ENCODE results near the gene PTPRG.

GRCh38 chr3:61646851-61647525, 85.6 kb downstream of the PTPRG start:
- TF ChIP-seq CTCF (IDR thresholded peaks at IDR 0.05; ENCODE audit: low read depth, low read length) (no peak), EZH2phosphoT487 (IDR thresholded peaks at IDR 0.05; ENCODE audit: low read depth) (no peak)

Data from OCI-LY3 (cell line).